Caco-2 (cell line): ENCODE results near the gene ZSCAN2. TPM values are rescaled to one million over a fixed set of nuclear protein-coding genes. Genes with fewer than 3 reads are reported as not detected.

ENCODE experiments used
- BruUV-seq: library from RNA; stranded (reverse); fragments of 400-500 nt; replicated peaks from 2 replicates; lab custom pipeline; 2021; lab: Mats Ljungman, UMichigan
- CTCF ChIA-PET: fragments of 300-600 bp; sonication (Branson Sonifier 250); formaldehyde crosslinking; loops from one replicate; lab custom pipeline; 2022; ENCODE audit warnings: antibody characterized with exemption; lab: Charles Lee
- POLR2A ChIA-PET: fragments of 300-600 bp; sonication (Branson Sonifier 250); formaldehyde crosslinking; loops from one replicate; lab custom pipeline; 2022; ENCODE audit warnings: antibody characterized with exemption; lab: Charles Lee
- DNase-seq, 2 experiments: peaks; one replicate each; pipeline versions ENCODE4 v3.0.0 to v3.0.0-alpha.2; 2020 to 2022
- H3K27me3 ChIP-seq: replicated peaks from 2 replicates; pipeline ENCODE4 v1.6.0; 2011; ENCODE audit warnings: low read length; ENCODE audit not compliant: control insufficient read depth, insufficient read depth
- H3K36me3 ChIP-seq: 2 replicates; pipeline ENCODE4 v1.5.1; 2011; ENCODE audit warnings: low read length; ENCODE audit not compliant: control insufficient read depth, insufficient read depth
- H3K4me1 ChIP-seq: fragments of 250-450 bp; sonication (Bioruptor Pico); 2 replicates; pipeline ENCODE4 v1.5.1; 2020; ENCODE audit warnings: mild to moderate bottlenecking
- H3K4me3 ChIP-seq: 2 replicates; pipeline ENCODE4 v1.5.1; 2011; ENCODE audit warnings: low read depth, mild to moderate bottlenecking, control low read depth, low read length
- H3K9me3 ChIP-seq: fragments of 250-450 bp; sonication (Bioruptor Pico); 2 replicates; pipeline ENCODE4 v1.5.1; 2020; ENCODE audit warnings: mild to moderate bottlenecking, moderate library complexity
- H3K27ac Mint-ChIP-seq: one replicate; pipeline ENCODE4 v1.8.0; 2022; ENCODE audit warnings: mixed read lengths; ENCODE audit not compliant: unreplicated experiment
- H3K27me3 Mint-ChIP-seq: one replicate; pipeline ENCODE4 v1.8.0; 2022; ENCODE audit warnings: mixed read lengths; ENCODE audit not compliant: insufficient read depth, unreplicated experiment
- H3K36me3 Mint-ChIP-seq: one replicate; pipeline ENCODE4 v1.8.0; 2022; ENCODE audit warnings: mild to moderate bottlenecking, mixed read lengths; ENCODE audit not compliant: insufficient read depth, unreplicated experiment
- H3K4me1 Mint-ChIP-seq: one replicate; pipeline ENCODE4 v1.8.0; 2022; ENCODE audit warnings: low read depth, mixed read lengths; ENCODE audit not compliant: unreplicated experiment
- H3K4me3 Mint-ChIP-seq: one replicate; pipeline ENCODE4 v1.8.0; 2022; ENCODE audit warnings: mild to moderate bottlenecking, moderate library complexity, mixed read lengths; ENCODE audit not compliant: unreplicated experiment
- H3K9me3 Mint-ChIP-seq: one replicate; pipeline ENCODE4 v1.8.0; 2022; ENCODE audit warnings: mixed read lengths; ENCODE audit not compliant: unreplicated experiment
- intact Hi-C: fragments of 100-400 bp; cut with micrococcal nuclease; formaldehyde crosslinking; loops from one replicate; pipeline ENCODE4 v1.10.0; 2022; ENCODE audit not compliant: unreplicated experiment
- total RNA-seq: library from RNA; stranded (reverse); gene quantifications from 2 replicates; pipeline ENCODE4 v1.2.3, GENCODE V29; 2022
- TF ChIP-seq, protein P1 (sequence below), 2 experiments: fragments of 200-600 bp in 1 of 2; IDR thresholded peaks; 1 replicate in 1 of 2; 2 replicates in 1 of 2; pipeline versions ENCODE4 v1.5.1 to v1.8.0; 2011 to 2022; ENCODE audit warnings: antibody characterized with exemption in 1 of 2, control low read depth in 1 of 2, inconsistent platforms in 1 of 2, low read depth in 1 of 2, low read length in 1 of 2, mild to moderate bottlenecking in 1 of 2, moderate library complexity in 1 of 2; ENCODE audit not compliant: insufficient read depth in 1 of 2, severe bottlenecking in 1 of 2, unreplicated experiment in 1 of 2

The ZSCAN2 gene
- total RNA-seq, 1 experiment from 2014 or later = 12.9 TPM

DNA sequence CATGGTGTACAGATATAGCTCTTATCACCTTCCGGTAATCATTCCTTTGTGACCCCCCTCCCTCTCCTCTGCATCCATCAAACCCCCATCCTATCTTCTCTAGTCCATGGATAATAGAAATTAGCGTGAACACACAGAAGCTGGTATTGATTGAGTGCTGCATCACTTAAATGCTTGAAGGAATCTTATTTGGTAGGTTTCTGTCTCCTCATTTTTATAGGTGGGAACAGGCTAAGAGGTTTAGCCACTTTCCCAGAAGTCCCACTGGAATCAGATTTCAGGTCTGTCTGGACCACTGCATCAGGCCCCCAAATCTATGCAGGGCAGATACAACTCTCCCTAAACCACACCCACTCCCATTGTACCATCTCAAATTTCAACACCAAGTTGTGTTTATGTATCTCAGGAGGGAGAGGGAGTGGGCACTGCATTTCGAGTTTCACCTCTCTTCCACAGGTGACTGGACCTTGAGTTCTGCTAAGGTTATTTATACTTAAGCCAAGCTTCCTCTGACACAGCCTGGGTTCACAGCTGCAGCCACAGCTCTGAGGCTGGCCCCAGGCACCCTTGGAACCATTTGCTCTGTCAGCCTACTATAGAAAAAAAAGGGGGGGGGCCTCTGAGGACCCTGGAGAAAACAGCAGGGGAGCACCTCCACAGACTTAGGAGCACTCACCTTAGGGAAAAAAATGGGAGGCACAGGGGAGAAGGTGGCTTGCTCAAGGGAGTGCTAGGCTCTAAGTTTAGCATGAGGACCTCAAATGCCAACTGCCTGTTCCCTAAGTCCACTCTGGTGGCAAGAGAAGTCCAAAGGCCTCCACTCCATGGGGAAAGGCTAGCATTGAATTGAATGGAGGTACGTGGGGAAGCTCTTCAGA lies 59.3 kb downstream of the ZSCAN2 start:
- Histone ChIP-seq H3K27me3 (no peaks in the 10 kb centered on the region), H3K4me1 (peaks cover 6% of the 10 kb centered on the region; the same call in 1 of the 2 replicates), H3K9me3 (no peaks in the 10 kb centered on the region), H3K36me3 (no peaks in the 10 kb centered on the region), H3K4me3 (no peak overlapping the region)
- H3K9me3 Mint-ChIP-seq = no peaks in the 10 kb centered on the region
- no peak overlapping the region for H3K27ac Mint-ChIP-seq
- intact Hi-C loops = loop anchor here (2.0 to 10.0 kb wide), 2 partner anchors 55 to 91 kb away; partner anchors contain the start of gene SEC11A
- CTCF ChIA-PET = interaction anchor here (1.6 to 3.3 kb wide), 2 partner anchors 61 to 268 kb away, joined by 4 to 18 read pairs; partner anchors contain the start of gene ZSCAN2
- no peaks in the 10 kb centered on the region for H3K27me3 Mint-ChIP-seq
- peaks cover 48% of the 10 kb centered on the region for H3K36me3 Mint-ChIP-seq
- H3K4me1 Mint-ChIP-seq = peaks cover 6% of the 10 kb centered on the region
- DNase-seq = no peak
- POLR2A ChIA-PET = interaction anchor here (0.6 kb wide), 1 partner anchor 10 kb away, joined by 3 read pairs; no protein-coding TSS in a partner anchor
- no peak overlapping the region for H3K4me3 Mint-ChIP-seq
- no TSS peak for BruUV-seq
- TF ChIP-seq, protein P1, sequence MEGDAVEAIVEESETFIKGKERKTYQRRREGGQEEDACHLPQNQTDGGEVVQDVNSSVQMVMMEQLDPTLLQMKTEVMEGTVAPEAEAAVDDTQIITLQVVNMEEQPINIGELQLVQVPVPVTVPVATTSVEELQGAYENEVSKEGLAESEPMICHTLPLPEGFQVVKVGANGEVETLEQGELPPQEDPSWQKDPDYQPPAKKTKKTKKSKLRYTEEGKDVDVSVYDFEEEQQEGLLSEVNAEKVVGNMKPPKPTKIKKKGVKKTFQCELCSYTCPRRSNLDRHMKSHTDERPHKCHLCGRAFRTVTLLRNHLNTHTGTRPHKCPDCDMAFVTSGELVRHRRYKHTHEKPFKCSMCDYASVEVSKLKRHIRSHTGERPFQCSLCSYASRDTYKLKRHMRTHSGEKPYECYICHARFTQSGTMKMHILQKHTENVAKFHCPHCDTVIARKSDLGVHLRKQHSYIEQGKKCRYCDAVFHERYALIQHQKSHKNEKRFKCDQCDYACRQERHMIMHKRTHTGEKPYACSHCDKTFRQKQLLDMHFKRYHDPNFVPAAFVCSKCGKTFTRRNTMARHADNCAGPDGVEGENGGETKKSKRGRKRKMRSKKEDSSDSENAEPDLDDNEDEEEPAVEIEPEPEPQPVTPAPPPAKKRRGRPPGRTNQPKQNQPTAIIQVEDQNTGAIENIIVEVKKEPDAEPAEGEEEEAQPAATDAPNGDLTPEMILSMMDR (IDR thresholded peaks at IDR 0.05; ENCODE audit: insufficient read depth in 1 of 2, low read depth in 1 of 2, low read length in 1 of 2, severe bottlenecking in 1 of 2, unreplicated experiment in 1 of 2) = no peak

DNA sequence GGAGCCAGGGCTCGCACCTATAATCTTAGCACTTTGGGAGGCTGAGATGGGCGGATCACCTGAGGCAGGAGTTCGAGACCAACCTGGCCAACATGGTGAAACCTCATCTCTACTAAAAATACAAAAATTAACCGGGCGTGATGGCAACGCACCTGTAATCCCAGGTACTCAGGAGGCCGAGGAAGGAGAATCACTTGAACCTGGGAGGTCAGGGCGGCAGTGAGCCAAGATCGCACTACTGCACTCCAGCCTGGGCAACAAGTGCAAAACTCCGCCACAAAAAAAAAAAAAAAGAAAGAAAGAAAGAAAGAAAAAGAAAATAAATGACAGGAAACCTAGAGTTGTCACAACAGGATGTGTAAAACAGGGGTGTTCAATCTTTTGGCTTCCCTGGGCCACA lies 60.2 kb downstream of the ZSCAN2 start:
- ChIA-PET POLR2A (no interaction called here), CTCF (interaction anchor here (0.6 to 1.0 kb wide), 3 partner anchors 24 to 377 kb away, joined by 3 to 8 read pairs (median 7); no protein-coding TSS in a partner anchor)
- H3K36me3 ChIP-seq = no peaks in the 10 kb centered on the region; the same call in 1 of the 2 replicates
- peaks cover 6% of the 10 kb centered on the region for H3K4me1 Mint-ChIP-seq
- TF ChIP-seq, protein P1 (IDR thresholded peaks at IDR 0.05; ENCODE audit: insufficient read depth in 1 of 2, low read depth in 1 of 2, low read length in 1 of 2, severe bottlenecking in 1 of 2, unreplicated experiment in 1 of 2) = no peak
- H3K27me3 ChIP-seq = no peaks in the 10 kb centered on the region
- no TSS peak for BruUV-seq
- H3K9me3 ChIP-seq = no peaks in the 10 kb centered on the region
- peaks cover 55% of the 10 kb centered on the region for H3K36me3 Mint-ChIP-seq
- DNase-seq = no peak
- H3K4me3 Mint-ChIP-seq = no peak overlapping the region
- H3K27ac Mint-ChIP-seq = no peak overlapping the region
- intact Hi-C loops = no loop called here
- no peaks in the 10 kb centered on the region for H3K27me3 Mint-ChIP-seq
- peaks cover 6% of the 10 kb centered on the region; the same call in 1 of the 2 replicates for H3K4me1 ChIP-seq
- H3K9me3 Mint-ChIP-seq = no peaks in the 10 kb centered on the region
- H3K4me3 ChIP-seq = no peak overlapping the region

DNA sequence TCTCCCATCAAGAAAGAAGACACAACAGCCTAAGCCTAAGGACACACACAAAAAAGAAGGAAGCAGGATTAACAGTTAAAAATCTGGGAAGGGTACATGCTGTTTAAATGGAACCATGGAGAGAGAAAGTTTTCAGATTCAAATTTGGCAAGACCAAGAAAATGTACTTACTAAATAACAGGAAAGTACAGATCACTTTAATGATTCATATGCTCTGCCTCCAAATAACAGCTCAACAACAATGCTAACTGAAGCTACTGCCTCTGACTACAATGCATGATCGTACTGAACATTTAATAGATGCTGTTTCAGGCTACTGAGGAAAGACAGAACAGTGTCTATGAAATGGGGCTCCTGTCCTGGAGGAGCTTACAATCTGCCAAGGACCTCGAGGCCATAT lies 65.6 kb downstream of the ZSCAN2 start:
- BruUV-seq = no TSS peak
- Histone ChIP-seq H3K36me3 (no peaks in the 10 kb centered on the region; the same call in 1 of the 2 replicates), H3K27me3 (no peaks in the 10 kb centered on the region), H3K4me1 (no peaks in the 10 kb centered on the region), H3K9me3 (no peaks in the 10 kb centered on the region), H3K4me3 (no peak overlapping the region)
- TF ChIP-seq, protein P1 (IDR thresholded peaks at IDR 0.05; ENCODE audit: insufficient read depth in 1 of 2, low read depth in 1 of 2, low read length in 1 of 2, severe bottlenecking in 1 of 2, unreplicated experiment in 1 of 2) = no peak
- no peak for DNase-seq
- H3K4me1 Mint-ChIP-seq = no peaks in the 10 kb centered on the region
- intact Hi-C loops = no loop called here
- no peaks in the 10 kb centered on the region for H3K9me3 Mint-ChIP-seq
- H3K27ac Mint-ChIP-seq = no peak overlapping the region
- H3K36me3 Mint-ChIP-seq = peaks cover 63% of the 10 kb centered on the region
- no peaks in the 10 kb centered on the region for H3K27me3 Mint-ChIP-seq
- no peak overlapping the region for H3K4me3 Mint-ChIP-seq
- POLR2A ChIA-PET = no interaction called here
- CTCF ChIA-PET = no interaction called here
